Muscle of leg (tissue), 11 donors: Measurements from ENCODE around the gene CCDC61. TPM values are rescaled to one million over a fixed set of nuclear protein-coding genes. Genes with fewer than 3 reads are reported as not detected.

Experiments used
- DNase-seq: peaks from one replicate; pipeline ENCODE4 v3.0.0; 2013
- H3K27ac ChIP-seq: one replicate; pipeline ENCODE4 v1.5.1; 2013; ENCODE audit warnings: mild to moderate bottlenecking, low read length, control low read depth
- H3K27me3 ChIP-seq: one replicate; pipeline ENCODE4 v1.6.1; 2013; ENCODE audit warnings: low read length; ENCODE audit not compliant: control insufficient read depth, insufficient read depth
- H3K36me3 ChIP-seq: one replicate; pipeline ENCODE4 v1.6.1; 2013; ENCODE audit warnings: low read length; ENCODE audit not compliant: control insufficient read depth, insufficient read depth
- H3K4me1 ChIP-seq: one replicate; pipeline ENCODE4 v1.6.1; 2013; ENCODE audit warnings: low read length; ENCODE audit not compliant: control insufficient read depth, insufficient read depth
- H3K4me3 ChIP-seq: one replicate; pipeline ENCODE4 v1.5.1; 2013; ENCODE audit warnings: low read length, control low read depth
- H3K9me3 ChIP-seq: replicated peaks from 2 replicates; pipeline ENCODE4 v1.6.1; 2013; ENCODE audit warnings: low read depth, low read length; ENCODE audit not compliant: control insufficient read depth
- WGBS: methylation state at CpG from one replicate; pipeline ENCODE4 v1.1.5; 2013; ENCODE audit warnings: missing lambda C conversion rate; ENCODE audit not compliant: insufficient coverage; 5-methylcytosine and 5-hydroxymethylcytosine counted together
- polyA plus RNA-seq, 8 donors: library from polyadenylated mRNA; unstranded; fragments of 120-200 nt; gene quantifications; one replicate each; pipeline versions ENCODE4 v1.2.1 to v1.2.3, GENCODE V29; 2013; ENCODE audit warnings: inconsistent platforms in 1 of 8, low replicate concordance in 1 of 8; ENCODE audit not compliant: insufficient read length in 8 of 8, insufficient read depth in 1 of 8
- total RNA-seq: library from RNA; stranded (reverse); fragments of 120-200 nt; gene quantifications from one replicate; pipeline ENCODE4 v1.2.4, GENCODE V29; 2013

CCDC61 gene
- total and polyA plus RNA-seq, 9 donors, result 6.1 to 9.0 (median 6.8) TPM

GRCh38 chr19:45958769-45959516 lies 36.3 kb upstream of the CCDC61 start:
- 69% methylated on average over 12 of the region's 12 CpGs for WGBS
- Histone ChIP-seq H3K9me3 (no peaks in the 10 kb centered on the region), H3K36me3 (no peaks in the 10 kb centered on the region), H3K4me1 (no peaks in the 10 kb centered on the region), H3K27me3 (peaks cover 4% of the 10 kb centered on the region), H3K27ac (no peak overlapping the region), H3K4me3 (no peak overlapping the region)
- DNase-seq, result no peak

GRCh38 chr19:45959517-45960025 lies 35.7 kb upstream of the CCDC61 start:
- Histone ChIP-seq H3K36me3 (no peaks in the 10 kb centered on the region), H3K27ac (no peak overlapping the region), H3K27me3 (peaks cover 4% of the 10 kb centered on the region), H3K4me1 (no peaks in the 10 kb centered on the region), H3K9me3 (no peaks in the 10 kb centered on the region), H3K4me3 (no peak overlapping the region)
- 68% methylated on average over 8 of the region's 8 CpGs for WGBS
- no peak for DNase-seq

DNA sequence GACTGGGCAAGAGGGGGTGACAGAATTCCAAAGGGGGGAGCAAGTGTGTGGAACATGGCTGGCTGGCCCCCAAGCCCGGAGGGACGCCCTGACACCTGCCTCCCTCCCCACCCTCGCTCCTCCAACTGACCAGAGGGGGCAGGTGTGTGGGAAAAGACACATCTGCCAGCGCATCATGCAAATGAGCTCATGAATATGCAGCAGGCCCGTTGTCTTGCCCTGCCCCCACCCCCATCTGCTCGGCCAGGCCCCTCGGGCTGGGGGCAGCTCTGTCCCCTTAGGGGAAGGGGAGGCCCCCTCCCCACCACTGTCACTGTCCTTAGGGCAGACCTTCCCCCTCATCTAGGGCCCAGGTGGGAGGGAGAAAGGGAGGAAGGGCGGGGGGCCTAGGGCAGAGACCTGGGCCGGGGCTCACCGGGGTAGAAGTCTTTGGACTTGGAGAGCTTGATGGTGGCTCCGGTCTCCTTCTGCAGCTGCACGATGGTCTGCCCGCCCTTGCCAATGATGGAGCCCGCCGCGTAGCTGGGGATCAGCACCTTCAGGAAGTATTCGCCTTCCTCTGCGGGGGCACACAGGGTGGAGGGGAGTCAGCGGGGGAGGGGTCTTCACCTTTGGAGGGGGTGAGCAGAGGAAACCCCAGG lies 34.6 kb upstream of the CCDC61 start:
- no peak for DNase-seq
- H3K27me3 ChIP-seq, result peaks cover 4% of the 10 kb centered on the region
- no peaks in the 10 kb centered on the region for H3K4me1 ChIP-seq
- no peaks in the 10 kb centered on the region for H3K9me3 ChIP-seq
- H3K27ac ChIP-seq, result no peak overlapping the region
- H3K36me3 ChIP-seq, result no peaks in the 10 kb centered on the region
- no peak overlapping the region for H3K4me3 ChIP-seq
- WGBS, result 6% methylated on average over 5 of the region's 19 CpGs

DNA sequence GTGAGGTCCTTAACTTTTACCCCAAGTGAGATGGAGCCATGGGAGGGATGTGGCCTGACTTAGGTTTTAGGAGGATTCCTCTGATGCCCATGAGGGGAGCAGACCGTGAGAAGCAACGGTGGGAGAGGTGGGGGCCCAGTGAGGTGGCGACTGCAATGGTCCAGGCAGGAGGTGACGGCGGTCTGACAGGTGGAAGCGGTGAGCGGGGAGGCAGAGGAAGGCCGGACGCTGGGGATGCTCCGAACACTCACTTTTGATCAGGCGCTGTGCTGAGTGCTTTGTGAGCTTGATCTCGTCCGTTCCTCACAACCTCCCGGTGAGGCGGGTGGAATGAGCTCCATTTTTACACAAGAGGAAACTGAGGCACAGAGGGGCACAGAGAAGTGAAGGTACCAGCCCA lies 33.2 kb upstream of the CCDC61 start:
- WGBS, result 84% methylated on average over 15 of the region's 15 CpGs
- H3K27ac ChIP-seq, result no peak overlapping the region
- no peak overlapping the region for H3K4me3 ChIP-seq
- no peak for DNase-seq
- H3K27me3 ChIP-seq, result peaks cover 4% of the 10 kb centered on the region
- no peaks in the 10 kb centered on the region for H3K9me3 ChIP-seq
- H3K4me1 ChIP-seq, result no peaks in the 10 kb centered on the region
- no peaks in the 10 kb centered on the region for H3K36me3 ChIP-seq

DNA sequence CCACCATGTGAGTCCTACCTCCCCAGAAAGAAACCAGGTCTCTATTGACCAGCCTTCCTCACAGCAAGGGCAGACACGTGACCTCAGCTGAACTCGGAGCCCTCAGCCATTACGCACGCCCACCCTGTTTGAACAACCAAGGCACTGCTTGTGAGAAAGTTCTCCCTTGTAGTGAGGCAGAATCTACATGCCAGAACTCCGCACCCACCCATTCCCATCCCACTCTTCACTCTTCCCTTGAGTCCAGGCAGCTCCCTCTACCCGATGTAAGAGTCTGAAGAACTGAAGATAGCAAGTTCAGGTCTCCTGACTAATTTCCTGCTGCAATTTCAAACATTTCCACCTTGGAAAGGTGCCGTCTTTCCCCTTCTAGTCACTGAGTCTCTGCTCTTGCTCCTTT lies 28.0 kb upstream of the CCDC61 start:
- Histone ChIP-seq H3K36me3 (no peaks in the 10 kb centered on the region), H3K27me3 (peaks cover 23% of the 10 kb centered on the region), H3K27ac (no peak overlapping the region), H3K4me1 (peaks cover 3% of the 10 kb centered on the region), H3K9me3 (no peaks in the 10 kb centered on the region), H3K4me3 (no peak overlapping the region)
- WGBS, result 67% methylated on average over 3 of the region's 7 CpGs
- DNase-seq, result no peak

- no peak overlapping the region for H3K27ac ChIP-seq
- peaks cover 34% of the 10 kb centered on the region for H3K27me3 ChIP-seq
- DNase-seq, result no peak
- no peaks in the 10 kb centered on the region for H3K36me3 ChIP-seq
- 91% methylated on average over 6 of the region's 9 CpGs for WGBS
- no peak overlapping the region for H3K4me3 ChIP-seq
- no peaks in the 10 kb centered on the region for H3K9me3 ChIP-seq
- H3K4me1 ChIP-seq, result peaks cover 3% of the 10 kb centered on the region
Measured at GRCh38 chr19:45968626-45969025, 26.6 kb upstream of the CCDC61 start.

GRCh38 chr19:45969676-45970075 lies 25.6 kb upstream of the CCDC61 start:
- Histone ChIP-seq H3K27me3 (peaks cover 45% of the 10 kb centered on the region), H3K9me3 (no peaks in the 10 kb centered on the region), H3K36me3 (no peaks in the 10 kb centered on the region), H3K4me1 (peaks cover 3% of the 10 kb centered on the region), H3K27ac (no peak overlapping the region), H3K4me3 (no peak overlapping the region)
- DNase-seq, result no peak
- 73% methylated on average over 4 of the region's 5 CpGs for WGBS

DNA sequence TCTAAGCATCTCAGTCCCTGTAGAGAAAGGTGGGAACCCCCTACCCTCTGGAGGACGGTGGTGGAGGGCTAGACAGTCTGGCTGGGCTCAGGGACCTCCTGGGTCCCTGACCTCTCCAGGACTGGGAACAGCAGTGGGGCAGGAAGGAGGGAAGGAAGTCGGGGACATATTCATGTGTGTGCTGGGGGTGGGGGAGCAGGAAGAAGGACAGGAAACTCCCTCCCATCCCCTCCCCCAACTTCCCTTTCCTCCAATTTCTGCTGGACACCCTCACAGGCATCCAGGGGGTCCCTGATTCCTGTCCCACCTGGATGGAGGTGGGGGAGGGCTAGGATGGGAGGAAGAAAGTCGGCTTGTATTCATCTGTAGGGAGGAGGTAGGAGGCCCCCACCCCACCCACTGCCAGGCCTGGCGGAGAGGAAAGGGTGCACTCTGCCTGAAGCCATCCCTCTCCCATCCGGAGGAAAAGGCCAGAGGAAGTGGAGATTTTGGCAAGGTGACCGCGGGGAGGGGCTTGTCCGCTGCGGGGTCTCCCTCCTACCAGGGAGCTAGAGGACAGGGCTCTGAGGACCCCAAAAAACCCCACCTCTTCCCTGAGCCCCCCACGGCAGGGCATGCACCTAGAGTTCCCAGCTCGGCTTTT lies 23.9 kb upstream of the CCDC61 start:
- DNase-seq, result no peak

GRCh38 chr19:45972081-45972946 lies 23.0 kb upstream of the CCDC61 start:
- no peaks in the 10 kb centered on the region for H3K36me3 ChIP-seq
- H3K27me3 ChIP-seq, result peaks cover 63% of the 10 kb centered on the region
- 18% methylated on average over 17 of the region's 18 CpGs for WGBS
- H3K9me3 ChIP-seq, result no peaks in the 10 kb centered on the region
- peaks cover 3% of the 10 kb centered on the region for H3K4me1 ChIP-seq
- no peak for DNase-seq
- H3K4me3 ChIP-seq, result peak overlapping the region; percentile 27
- peak overlapping the region; percentile 7 for H3K27ac ChIP-seq

More for the DNA sequence above, 23.9 kb upstream of the CCDC61 start:
- Histone ChIP-seq H3K36me3 (no peaks in the 10 kb centered on the region), H3K4me3 (peak overlapping the region; percentile 27), H3K4me1 (peaks cover 3% of the 10 kb centered on the region), H3K9me3 (no peaks in the 10 kb centered on the region), H3K27me3 (peaks cover 62% of the 10 kb centered on the region), H3K27ac (no peak overlapping the region)
- WGBS, result 0% methylated on average over 2 of the region's 11 CpGs
